ENCODE data around the gene MAN2B2.

The MAN2B2 gene

DNA sequence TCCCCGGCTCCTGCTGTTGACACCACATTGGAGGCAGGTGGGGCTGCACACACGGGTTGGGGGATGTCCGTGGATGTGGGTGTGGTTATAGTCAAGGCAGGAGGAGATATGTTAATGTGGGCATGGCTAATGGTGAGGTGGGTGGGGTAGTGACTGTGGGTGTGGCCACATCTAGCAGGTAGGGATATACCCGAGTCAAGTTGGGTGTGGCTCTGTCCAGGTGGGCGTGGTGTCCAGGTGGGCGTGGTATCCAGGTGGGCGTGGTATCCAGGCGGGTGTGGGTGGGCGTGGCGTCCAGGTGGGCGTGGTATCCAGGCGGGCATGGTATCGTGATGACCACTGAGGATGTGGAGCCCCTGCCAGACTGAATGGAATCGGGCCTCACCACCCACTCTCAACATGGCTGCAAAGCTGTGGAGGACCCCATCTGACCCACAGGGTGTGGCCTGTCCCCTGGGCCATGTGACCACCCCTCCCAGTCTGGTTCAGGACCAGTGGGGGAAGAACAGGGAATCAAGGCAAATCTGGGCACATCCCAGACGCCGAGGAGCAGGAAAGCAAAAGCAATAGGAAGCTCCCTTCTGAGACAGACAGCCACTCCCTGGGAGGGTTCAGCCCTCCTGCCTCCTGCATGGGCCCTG, 21.0 kb downstream of the MAN2B2 start:
- no peak for DNase-seq

DNA sequence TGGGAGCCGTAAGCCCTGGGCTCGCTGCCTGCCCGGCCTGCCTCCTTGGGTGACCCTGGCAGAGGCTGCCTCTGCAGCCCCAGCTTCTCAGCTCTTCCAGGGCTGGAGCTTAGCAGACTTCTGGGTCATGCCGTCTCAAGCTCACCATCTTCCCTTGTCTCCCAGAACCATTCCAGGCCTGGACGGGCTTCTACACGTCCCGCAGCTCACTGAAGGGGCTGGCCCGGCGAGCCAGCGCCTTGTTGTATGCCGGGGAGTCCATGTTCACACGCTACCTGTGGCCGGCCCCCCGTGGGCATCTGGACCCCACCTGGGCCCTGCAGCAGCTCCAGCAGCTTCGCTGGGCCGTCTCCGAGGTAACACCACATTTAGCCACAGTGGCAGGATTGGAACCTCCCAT, 22.0 kb downstream of the MAN2B2 start:
- DNase-seq, result no peak

DNA sequence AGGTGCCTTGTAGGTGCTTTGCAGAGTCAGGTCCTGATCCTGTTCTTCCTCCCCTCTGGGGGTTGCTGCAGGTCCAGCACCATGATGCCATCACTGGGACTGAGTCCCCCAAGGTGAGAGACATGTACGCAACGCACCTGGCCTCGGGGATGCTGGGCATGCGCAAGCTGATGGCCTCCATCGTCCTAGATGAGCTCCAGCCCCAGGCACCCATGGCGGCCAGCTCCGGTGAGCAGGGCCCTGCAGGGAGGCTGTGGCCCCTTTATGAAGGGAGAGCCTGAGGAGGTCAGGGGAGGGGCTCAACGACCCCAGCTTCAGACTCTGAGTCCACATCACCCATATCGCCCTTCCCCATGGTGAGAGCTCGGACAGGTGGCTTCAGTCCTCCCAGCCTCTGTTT, 23.1 kb downstream of the MAN2B2 start:
- DNase-seq, result no peak

DNA sequence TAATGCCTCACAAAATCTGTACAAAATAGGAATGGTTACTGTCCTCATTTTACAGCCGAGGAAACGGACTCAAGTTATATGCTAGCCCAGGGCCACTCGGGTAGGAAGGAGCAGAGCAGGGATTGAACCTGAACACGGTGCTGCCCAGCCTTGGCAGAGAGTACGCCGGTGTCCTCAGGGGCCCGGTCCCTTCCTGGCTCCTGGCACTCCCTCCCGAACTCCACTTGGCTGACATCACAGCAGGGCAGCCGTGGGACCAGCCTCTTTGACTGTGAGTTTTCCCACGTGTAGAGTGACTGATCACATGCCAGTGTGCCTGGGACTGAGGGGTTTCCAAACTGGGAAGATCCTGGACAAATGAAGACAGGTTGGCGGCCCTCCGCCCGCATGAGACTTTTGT, 23.7 kb downstream of the MAN2B2 start:
- DNase-seq, result no peak

DNA sequence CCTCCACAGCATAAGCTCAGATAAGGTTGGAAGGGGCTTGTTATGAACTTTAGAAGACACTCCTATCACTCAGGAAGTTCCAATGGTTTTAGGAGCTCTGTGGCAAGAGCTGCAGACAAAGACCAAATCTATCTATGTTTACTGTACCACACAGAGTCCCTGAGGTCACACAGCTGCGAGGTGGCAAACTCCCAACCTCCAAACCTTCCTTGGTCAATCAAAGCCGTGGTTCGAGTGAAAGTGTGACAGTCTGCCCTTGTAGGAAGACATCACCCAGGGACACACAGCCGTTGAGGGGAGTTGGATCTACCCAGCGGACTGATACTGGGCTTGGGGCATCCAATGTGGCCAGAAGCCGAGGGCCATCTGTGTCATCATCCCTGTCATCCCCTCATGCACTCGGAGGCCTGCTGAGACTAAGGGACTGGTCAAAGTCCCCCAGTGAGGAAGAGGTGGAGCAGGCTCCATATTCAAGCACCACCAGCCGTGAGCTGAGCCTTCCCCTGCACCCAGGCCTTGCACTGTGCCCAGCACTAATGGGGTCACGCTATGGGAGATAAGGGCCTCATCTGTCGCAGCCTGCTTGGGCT, 26.8 kb downstream of the MAN2B2 start:
- no peak for DNase-seq

DNA sequence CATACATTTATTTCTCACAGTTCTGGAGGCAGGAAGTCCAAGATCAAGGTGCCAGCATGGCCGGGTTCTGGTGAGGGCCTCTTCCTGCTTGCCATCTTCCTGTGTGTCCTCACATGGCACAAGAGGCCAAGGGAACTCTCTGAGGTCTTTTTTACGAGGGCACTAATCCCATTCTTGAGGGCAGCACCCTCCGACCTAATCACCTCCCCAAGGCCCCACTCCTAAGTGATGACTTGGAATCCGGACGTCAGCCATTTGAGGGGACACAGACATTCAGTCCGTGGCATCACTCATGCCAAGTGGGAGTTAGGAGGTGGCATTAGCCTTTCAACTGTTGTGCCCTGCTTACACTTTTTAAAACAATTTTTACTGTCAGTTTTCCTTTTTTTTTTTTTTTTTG, 27.3 kb downstream of the MAN2B2 start:
- no peak for DNase-seq

DNA sequence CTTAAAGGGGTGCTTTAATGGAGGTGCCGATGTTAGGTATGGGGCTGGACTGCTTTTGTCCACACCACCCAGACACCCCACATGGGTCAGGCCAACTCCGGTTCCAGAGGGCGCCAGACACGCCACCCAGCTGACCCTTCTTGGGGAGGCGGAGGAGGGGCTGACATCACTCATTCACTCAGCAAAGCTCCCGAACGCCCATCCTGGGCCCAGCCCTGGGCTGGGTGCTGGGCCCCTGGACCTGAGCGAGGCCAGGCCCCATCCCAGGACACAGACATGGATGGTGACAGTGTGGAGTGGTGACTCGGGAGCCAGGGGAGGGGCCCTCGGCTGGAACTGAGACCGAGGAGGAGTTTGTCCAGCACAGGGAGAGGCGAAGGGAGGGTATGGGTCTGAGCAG, 28.1 kb downstream of the MAN2B2 start:
- no peak for DNase-seq

DNA sequence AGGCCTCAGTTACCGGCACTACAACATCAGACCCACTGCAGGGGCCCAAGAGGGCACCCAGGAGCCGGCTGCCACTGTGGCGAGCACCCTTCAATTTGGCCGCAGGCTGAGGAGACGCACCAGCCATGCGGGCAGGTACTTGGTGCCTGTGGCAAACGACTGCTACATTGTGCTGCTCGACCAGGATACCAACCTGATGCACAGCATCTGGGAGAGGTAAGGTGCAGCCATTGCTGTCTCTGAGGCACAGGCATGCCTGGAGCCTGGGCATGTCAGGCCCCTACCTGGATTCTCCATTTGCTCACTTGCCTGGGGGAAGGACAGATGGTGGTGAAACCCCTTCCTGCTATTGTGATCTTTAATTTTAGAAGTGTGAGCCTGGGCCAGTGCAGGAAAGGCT, 30.1 kb downstream of the MAN2B2 start:
- no peak for DNase-seq

DNA sequence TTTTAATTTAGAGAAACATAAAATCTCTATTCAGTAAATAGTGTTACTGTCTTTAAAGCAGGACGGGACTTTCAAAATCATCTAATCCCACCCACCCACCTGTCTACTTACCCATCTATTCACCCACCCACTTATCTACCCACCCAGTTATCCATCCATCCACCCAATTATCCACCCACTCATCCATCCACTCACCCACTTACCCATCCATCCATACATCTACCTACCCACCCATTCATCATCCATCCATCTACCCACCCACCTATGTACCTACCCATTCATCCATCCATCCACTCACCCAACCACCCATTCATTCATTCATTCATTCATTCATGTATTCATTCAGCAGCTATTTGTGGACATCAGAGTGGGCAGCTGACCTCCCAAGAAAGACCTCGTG, 30.6 kb downstream of the MAN2B2 start:
- DNase-seq, result no peak

DNA sequence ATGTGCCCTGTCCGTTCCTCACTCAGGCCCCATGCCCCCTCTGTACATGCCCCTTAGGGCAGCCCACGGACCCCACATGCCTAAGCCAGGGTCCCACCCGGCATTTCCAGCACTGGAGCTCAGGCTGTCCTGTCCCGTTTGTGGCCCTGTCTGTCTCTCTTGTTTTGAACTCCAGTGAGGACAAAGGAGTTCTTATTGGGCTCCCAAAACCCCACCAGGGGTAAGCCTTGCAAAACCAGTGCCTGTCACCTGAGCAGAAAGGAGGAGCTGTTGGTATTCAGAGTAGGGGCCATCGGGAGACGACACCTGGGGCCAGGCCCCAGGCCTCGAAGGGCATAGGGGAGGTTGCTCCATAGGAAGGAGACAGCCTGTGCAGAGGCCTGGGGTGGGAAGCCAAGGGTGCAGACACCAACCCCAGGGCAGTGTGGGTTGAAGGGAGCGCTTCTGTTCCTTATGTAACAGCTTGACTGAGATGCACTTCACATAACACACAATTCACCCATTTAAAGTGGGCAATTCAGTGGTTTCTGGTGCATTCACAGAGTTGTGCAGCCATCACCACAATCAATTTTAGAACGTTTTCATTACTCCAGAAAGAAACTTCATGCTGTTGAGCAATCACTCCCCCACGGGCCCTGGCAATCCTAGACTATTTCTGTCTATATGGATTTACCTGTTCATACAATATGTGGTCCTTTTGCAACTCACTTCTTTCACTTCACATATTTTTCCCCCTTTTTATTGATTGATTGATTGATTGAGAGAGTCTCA, 31.7 kb downstream of the MAN2B2 start:
- DNase-seq, result no peak

DNA sequence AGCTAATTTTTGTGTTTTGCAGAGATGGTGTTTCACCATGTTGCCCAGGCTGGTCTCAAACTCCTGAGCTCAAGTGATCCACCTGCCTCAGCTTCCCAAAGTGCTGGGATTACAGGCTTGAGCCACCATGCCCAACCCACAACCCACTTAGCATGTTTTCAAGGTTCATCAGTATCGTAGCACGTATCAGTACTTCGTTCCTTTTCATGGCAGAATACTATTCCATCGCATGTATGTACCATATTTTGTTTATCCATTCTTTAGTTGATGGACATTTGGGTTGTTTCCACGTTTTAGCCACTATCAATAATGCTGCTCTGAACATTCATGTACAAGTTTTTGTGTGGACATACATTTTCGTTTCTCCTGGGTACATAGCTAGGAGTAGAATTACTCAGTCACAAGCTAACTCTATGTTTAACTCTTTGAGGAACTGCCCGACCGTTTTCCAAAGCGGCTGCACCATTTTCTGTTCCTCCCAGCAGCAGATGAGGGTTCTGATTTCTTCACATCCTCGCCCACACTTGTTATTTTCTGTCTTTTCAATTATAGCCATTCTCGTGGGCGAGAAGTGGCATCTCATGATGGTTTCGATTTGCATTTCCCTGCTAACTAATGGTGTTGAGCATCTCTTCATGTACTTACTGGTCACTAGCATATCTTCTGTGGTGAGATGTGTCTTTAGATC, 32.5 kb downstream of the MAN2B2 start:
- no peak for DNase-seq

DNA sequence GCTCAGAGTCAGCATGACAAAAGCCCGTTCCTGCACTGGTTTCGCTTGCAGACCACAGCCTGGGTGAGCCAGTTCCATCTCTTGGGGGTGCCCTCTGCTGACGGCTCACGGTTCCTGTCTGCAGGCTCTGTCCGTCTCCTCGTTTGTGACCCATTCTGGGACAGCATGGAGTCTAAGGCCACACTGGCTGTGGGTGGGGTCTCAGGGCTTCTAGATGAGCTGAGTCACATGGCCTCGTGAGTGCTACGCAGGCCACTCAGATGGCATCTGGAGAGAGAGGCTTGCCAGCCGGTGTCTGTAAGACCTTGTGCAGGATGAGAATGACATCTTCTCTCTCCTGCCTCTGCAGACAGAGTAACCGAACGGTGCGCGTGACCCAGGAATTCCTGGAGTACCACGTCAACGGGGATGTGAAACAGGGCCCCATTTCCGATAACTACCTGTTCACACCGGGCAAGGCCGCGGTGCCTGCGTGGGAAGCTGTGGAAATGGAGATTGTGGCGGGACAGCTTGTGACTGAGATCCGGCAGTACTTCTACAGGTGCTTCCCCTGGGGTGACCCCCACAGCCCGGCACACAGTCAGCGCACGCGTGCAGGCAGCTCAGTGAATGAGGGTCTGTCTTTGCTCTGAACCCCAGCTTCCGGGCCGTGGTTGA, 33.9 kb downstream of the MAN2B2 start:
- no peak for DNase-seq

DNA sequence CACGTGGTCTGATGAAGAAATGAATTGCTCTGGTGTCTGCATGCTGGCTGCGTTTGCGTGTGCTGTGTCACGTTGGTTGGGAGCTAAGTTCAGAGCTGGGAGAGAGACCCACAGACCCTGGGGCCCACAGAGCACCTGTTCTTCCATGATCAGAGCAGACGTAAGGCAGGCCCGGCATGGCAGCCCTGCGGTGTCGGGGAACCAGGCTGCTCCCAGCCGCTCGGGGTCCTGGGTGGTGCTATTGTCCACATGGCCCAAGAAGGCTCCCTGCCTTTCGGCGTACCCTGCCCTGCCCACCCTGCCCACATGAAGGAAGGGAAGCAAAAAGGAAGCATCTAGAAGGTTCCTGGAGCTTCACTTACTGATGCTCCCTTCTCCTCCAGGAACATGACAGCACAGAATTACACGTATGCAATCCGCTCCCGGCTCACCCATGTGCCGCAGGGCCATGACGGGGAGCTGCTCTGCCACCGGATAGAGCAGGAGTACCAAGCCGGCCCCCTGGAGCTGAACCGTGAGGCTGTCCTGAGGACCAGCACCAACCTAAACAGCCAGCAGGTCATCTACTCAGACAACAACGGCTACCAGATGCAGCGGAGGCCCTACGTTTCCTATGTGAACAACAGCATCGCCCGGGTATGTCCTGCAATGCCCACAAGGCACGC, 34.6 kb downstream of the MAN2B2 start:
- DNase-seq, result no peak

DNA sequence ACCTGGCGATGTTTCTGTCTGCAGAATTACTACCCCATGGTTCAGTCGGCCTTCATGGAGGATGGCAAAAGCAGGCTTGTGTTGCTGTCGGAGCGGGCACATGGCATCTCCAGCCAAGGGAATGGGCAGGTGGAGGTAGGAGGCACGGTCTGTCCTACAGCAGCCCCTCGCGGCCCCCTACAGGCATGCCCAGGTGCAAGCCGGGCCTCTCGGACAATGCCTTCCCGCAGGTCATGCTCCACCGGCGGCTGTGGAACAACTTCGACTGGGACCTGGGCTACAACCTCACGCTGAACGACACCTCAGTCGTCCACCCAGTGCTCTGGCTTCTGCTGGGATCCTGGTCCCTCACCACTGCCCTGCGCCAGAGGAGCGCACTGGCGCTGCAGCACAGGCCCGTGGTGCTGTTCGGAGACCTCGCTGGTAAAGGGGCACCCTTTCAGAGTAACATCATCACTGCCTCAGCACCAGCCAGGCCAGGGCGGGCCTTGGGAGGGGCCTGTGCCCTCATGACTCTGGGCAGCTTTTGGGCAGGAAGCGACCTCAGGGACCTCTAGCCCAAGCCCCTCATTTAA, 36.0 kb downstream of the MAN2B2 start:
- no peak for DNase-seq

DNA sequence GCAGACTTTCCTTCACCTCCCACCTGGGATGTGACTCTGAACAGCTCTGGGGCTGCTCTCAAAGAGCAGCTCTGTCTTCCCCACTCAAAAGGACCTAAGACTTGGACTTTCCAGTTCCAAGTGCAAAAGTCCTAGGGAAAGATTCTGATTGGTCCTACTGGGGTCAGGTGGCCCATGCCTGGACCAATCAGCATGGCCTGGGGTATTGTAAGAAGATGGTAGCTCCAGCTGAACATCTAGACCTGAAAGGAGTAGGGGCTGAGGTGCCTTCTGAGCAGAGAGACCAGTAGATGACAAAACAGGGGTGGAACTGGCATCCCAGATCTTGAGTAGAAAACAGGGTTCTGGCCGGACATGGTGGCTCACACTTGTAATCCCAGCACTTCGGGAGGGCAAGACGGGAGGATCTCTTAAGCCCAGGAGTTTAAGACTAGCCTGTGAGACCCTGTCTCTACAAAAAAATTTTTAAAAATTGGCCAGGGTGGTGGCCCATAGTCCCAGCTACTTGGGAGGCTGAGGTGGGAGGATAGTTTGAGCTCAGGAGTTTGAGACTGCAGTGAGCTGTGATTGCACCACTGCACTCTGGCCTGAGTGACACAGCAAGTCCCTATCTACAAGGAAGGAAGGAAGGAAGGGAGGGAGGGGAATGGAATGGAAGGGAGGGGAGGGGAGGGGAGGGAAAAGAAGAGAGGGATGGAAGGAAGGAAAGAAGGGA, 38.1 kb downstream of the MAN2B2 start:
- DNase-seq, result no peak

DNA sequence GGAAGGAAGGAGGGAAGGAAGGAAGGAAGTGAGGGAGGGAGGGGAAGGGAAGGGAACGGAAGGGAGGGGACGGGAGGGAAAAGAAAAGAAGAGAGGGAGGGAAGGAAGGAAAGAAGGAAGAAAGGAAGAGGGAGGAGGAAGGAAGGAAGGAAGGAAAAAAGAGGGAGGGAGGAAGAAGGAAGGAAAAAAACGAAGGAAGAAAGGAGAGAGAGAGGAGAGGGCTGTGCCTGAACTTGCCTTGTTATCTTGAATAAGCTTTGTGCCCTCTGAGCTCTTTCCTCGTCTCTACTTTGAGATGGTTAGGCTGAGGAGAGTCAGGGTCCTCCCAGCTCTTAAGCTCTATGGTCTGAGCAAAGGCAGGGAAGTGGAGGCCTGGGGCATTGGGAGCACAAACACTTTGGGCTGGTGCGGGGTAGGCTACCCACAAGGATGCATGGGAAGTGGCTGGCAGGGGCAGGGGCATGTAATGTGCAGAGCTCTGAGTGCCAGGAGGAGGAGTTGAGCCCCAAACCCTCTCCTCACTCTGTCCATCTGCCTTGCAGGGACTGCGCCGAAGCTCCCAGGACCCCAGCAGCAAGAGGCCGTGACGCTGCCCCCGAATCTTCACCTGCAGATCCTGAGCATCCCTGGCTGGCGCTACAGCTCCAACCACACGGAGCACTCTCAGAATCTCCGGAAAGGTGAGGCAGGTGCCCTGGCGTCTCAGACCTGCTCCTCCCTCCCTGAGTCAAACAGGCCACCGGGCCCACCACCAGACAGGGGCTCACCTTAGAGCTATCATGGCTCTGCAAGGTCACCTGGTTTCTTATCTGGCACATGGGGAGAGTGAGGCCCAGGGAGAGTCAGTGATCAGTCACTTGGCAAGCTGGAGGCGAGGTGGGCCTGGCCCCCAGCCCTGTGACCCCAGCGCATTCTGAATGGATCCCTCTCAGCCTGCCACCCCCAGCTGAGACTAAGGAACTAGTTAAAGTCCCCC, 39.0 kb downstream of the MAN2B2 start:
- no peak for DNase-seq

DNA sequence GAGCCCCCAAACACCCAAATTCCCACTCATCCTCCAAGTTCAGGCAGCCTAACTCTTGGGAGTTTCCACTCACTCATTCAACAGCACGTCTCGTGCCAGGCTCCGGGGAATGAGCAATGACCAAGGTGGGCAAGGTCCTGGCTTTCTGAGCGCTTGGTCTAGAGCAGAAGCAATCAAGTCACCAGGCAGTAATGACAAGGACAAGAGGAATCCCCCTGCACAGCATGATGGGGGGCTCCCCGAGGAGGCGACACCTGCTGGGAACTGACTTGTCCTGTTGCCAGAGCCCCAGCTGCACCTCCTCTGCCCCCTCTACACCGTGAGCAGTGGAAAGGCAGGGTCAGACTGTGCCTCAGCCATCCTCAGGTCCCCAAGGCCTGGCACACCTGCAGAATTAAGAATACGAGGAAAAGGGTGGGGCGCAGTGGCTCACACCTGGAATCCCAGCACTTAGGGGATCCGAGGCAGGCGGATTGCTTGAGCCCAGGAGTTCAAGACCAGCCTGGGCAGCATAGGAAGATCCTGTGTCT, 39.8 kb downstream of the MAN2B2 start:
- DNase-seq, result no peak

DNA sequence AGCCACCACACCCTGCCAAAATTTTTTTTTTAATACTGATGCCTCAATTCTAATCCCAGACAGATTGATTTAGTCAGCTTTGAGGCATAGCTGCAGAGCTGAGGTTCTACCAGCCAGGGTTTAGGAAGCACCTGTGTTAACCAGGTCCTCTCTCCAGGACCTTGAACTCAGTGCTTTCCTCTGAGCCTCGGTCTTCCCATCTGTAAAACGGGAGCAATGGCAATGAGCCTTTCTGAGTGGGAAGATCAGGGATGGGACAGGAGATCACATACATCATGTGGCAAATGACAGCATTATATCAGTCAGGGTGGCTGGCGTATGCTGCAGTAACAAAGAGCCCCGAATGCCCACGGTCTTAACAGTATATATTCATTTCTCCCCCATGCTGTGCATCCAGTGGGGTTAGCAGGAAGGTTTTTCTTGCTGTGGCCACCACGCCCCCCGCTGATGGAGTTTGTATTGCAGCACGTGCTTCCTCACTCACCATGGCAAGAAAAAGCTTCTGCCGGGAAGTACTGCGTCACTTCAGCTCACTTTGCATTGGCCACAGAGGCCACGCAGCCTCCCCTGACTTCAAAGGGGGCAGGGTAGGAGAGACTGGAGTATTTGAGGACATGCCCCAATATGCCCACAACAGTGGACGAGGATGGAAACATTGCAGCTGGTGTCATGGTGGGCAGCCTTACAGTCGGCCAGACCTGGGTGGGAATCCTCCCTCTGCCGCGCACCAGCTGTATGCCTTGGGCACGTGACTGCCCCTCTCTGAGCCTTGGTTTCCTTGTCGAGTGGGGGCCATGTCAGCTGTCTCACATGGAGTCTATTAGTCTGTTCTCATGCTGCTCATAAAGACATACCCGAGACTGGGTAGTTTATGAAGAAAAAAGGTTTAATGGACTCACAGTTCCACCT, 41.4 kb downstream of the MAN2B2 start:
- no peak for DNase-seq

DNA sequence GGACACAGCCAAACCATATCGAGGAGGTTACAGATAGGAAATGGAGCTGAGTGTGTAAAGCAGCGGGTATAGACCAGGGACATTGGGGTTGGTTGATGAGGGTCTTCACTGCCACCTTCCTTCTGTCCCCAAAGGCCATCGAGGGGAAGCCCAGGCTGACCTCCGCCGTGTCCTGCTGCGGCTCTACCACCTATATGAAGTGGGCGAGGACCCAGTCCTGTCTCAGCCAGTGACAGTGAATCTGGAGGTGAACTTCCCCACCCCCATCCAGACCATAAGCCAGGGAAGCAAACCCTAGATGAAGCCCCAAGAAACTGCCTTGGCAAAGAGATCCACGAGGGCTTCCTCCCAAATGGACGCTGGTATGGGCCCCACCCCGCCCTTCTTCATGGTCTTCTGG, 42.3 kb downstream of the MAN2B2 start:
- no peak for DNase-seq

Measured in activated effector memory CD4-positive, alpha-beta T cell treated with anti-CD3 and anti-CD28 coated beads, Interleukin-2, amount 50 U/mL, for 16 hours (primary cell).